DMS114 treated with DMSO at 0.1 percent for 48 hours (cell line): ENCODE results near the gene UBE3C.
A peak's percentile ranks its signal among the peaks of the same experiment; 100 is the strongest.
"Not testable (repeated sequence)": the region's sequence is repeated elsewhere in the genome, so short reads cannot be mapped to it uniquely, and the experiment has no call there.

Experiments
- DNase-seq: peaks from one replicate; lab custom pipeline; 2025; ENCODE audit not compliant: unreplicated experiment; lab: John Stamatoyannopoulos, UW

Gene UBE3C

DNA sequence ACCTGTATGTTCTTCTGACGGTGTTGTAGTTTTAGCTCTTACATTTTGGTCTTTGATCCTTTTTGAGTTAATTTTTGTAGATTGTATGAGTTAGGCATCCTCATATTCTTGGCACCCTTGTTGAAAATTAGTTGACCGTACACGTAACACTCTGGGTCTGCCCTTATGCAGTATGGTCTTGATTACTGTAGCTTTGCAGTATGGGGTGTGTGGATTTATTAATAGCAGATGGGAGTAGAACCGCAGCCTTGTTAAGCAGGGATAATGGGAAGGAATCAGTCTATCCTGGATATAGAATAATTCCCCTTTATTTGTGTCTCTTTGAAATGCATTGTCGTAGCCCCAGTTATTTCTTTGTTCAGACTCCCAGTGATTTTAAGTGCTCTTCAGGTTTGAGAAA, 95.5 kb downstream of the UBE3C start:
- no peak for DNase-seq

DNA sequence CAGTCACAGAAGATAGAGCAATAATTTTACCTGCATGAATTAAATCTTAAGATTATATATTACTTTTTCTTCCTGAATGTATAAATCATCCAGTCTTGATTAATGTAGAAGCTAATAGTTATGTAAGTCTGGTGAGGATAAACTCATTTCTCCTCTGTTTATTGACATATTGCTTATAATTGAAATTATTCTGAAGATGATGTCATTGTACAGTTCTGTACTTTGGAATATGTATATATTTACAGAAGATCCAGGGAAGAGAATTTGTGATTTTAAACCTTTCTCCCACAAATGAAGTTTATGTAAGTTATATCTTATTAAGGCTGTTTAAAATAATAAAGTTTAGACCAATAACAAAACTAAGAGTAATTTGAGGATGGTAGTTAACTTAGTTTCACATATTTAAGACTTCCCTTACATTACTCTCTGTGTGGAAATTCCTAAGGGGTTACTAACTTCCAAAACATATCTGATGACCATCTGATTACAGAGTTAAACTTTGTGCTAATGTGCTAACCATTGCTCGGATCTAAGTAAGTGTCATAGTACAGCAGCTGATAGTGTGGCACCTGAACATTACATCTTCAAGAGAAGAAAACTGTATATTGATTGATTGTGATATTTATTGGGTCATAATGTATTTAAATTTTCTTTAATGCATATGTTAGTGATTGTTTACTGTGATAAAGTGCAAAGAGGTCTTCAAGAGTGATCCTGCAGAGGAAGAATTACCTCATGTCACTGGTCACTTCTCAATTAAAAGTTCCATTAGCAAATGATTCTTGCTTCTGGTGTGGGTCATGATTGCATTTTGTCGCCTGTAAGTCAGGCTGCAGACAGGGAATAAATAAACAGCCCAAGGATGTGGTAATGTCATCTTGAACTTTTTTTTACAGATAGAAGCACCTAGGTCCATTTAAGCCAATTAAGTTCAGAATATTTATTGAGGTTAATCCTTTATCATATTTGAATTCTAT, 96.9 kb downstream of the UBE3C start:
- no peak for DNase-seq

DNA sequence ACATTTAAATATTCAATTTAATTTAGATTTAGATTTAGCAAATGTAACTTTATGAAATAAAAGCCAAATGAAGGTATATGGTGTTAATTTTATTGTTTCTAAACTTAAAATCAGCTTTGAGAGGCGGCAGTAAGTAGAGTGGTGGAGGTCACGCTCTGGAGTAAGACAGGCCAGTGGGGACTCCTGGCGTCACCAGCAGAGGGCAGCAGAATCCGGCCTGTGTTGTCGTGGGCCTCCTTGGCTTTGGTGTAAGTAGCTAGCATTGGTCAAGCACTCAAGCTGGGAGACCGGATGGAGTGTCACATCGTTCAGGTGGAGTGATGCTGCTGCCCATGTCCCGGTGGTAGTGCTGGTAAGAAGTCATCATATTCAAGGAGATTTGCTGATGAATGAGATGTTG, 99.4 kb downstream of the UBE3C start:
- DNase-seq: no peak

DNA sequence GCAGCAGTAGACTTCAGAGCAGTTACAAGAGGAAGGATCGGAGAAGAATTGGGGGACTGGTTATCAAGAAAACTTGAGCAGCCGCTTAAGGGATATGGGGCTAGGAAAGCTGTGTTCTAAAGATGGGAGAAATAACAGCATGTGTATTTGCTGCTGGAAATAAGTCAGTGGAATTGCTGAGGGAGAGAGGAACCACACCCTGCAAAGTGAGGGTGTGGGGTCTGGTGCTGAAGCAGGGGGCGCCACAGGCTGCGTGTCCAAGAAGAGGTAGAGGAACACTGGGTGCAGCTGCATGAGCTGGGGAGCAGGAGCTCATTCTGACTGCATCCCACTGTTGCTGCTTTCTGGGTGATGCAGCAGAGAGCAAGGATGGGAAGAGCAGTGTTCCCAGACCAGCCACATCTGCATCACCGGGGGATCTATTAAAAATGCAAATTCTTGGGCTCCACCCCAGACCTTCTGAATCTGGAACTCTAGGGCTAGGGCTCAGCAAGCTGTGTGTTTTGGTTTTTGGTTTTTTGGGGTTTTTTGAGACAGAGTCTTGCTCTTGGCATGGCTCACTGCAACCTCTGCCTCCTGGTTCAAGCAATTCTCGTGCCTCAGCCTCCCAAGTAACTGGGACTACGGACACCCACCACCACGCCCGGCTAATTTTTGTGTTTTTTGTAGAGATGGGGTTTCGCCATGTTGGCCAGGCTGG, 101.0 kb downstream of the UBE3C start:
- DNase-seq: no peak

DNA sequence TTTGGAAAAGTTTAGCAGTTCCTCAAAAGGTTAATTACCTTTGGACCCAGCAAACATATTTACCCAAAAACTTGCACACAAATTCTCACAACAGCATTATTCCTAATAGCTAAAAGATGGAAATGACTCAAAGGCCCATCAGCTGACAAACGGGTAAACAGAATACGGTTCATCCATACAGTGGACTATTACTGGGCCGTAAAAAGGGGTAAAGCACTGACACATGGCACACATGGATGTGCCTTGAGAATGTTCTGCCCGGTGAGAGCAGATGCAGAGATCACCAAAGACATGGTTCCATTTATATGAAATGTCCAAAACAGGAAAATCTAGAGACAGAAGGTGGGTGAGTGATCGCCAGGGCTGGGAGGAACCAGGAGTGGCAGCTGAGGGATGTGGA, 102.9 kb downstream of the UBE3C start:
- DNase-seq: no peak

DNA sequence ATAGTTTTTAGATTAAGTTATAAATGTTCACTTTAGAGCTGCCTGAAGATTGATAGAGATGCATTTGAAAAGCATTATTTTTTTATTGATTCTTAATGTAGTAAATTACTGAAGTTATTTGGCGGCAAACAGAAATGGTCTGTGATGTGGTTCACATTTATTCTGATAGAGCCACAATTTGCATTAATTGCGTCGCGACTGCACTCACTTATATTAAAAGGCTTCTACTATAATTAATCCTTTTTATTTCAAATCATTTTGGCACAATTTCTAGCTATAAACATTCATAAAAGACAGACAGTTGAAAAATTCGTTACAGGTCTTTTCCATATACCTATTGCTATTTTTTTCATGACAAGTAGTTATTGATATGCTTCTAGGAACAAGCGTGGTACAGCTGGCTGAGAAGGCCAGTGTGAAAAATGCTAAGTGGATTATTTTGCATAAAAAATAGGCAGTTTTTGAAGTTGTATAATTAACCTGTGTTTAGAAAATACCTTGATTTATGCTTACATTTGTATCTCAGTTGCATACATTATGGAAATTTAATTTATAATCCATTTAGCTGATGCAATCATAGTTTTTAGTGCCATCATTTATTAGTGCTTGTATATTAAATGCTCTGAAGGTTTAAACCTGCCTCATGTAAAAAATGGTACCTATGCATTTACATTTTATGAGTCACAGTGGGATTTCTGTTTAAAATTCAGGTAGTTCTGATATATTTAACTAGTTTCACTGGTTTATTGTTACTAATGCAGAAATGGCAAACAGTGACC, 106.0 kb downstream of the UBE3C start:
- no peak for DNase-seq

DNA sequence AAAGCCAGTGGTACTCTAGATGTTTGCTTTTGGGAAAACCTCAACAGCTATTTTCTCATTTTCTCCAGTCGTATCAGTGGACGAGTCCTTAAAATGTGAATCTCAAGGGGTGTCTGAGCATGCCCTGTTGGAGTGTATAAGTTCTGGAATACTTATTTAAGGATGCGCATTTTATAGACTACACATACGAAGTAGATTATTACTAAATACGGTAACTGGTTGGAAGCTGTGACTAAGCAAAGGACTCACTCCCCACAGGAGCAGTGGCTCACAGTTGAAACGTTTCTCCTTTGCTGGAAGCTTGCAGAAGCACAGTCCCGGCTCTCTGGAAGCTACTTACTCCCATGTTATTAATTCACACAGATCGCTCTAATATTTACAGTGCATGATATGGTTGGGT, 107.3 kb downstream of the UBE3C start:
- no peak for DNase-seq

DNA sequence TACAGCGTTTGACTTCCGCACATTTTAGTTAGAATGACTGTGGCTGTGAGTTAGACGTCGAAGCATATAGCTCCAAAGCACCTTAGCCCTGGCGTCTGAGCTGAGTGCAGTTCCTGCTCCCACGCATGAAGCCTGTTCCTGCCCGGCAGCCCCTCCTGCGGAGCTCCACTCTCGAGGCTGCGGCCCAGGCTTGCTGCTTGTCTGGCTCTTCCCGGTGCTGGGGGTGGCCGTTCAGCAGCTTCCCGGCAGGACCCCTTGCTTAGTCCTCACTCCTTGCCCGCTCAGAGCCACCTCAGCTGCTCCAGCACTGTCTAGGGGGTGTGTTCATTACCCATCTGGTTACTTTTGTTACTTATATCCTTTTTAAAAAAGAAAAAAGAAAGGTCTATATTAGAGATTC, 109.9 kb downstream of the UBE3C start:
- DNase-seq: no peak

DNA sequence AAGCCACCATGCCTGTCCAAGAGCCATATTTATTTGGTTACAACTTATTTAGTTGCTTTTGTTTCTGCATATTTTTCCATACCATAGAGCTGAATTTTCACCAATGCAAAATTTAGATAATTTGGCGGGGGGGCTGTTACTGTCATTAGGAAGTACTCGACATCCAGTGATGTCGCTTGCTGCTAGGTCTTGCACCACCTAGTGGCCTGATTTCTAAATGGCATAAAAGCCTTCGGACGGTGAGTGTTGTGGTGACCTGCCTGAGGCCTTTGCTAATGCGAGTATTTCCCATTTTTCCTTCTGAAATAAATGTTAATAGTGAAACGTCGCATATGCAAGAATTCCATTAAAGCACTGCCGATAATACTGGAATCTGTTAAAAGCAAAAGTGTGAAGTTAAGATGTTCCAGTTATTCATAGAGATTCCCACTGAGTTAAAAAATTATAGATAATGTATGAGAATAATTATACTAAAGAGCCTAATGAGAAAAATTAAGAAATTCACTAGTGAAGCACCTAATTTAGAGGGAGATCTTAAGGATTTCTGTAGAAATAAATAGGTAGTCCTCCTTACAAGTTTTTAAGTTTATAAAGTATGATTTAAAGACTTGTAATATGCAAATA, 112.0 kb downstream of the UBE3C start:
- DNase-seq: peak; percentile 23

DNA sequence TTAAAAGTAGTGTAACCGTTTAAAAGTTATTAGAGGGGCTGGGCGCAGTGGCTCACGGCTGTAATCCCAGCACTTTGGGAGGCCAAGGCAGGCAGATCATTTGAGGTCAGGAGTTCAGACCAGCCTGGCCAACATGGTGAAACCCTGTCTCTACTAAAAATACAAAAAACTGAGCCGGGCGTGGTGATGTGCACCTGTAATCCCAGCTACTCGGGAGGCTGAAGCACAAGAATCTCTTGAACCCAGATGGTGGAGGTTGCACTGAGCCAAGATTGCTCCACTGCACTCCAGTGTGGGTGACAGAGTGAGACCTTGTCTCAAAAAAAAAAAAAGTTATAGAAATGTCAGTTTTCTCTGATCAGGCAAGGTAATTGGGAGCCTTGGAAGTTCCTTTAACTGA, 113.1 kb downstream of the UBE3C start:
- DNase-seq: not testable (repeated sequence)

DNA sequence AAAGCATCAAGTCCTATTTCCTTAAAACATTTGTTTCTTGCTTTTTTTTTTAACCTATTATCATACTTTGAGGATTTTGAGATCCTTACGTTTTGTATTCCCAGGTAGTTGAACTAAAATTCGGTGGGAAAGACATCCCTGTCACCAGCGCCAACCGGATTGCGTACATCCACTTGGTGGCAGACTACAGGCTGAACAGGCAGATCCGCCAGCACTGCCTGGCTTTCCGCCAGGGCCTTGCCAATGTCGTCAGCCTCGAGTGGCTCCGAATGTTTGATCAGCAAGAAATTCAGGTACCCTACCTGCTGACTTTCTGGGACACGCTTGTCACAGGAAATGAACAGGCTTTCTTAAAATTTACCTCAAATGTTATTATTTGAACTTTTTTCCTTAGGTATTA, 115.1 kb downstream of the UBE3C start:
- DNase-seq: no peak

DNA sequence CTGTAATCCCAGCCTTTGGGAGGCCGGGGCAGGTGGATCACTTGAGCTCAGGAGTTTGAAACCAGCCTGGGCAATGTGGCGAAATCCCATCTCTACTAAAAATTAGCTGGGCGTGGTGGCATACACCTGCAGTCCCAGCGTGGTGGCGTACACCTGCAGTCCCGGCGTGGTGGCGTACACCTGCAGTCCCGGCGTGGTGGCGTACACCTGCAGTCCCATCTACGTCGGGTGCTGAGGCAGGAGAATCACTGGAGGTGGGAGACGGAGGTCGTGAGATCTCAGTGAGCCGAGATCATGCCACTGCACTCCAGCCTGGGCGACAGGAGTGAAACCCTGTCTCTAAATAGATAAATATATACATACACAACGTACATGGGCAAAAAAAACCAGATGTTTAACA, 116.1 kb downstream of the UBE3C start:
- not testable (repeated sequence) for DNase-seq

DNA sequence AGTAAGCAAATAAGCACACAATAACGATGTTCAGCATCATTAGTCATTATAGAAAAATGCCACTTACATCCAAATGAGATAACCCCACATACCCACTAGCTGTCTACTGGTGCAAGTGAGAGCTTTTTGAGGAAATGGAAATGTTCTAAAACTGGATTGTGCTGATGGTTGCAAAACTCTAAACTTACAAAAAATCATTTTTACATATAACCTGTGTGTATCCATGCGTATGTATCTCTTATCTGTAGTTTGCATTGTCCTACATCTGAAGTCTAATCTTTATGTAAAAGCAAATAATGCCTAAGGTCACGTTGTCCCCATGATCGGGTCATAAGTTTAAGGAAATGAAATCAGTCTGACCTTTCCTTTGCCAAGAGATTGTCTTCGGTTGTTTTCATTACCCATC, 116.5 kb downstream of the UBE3C start:
- DNase-seq: no peak

DNA sequence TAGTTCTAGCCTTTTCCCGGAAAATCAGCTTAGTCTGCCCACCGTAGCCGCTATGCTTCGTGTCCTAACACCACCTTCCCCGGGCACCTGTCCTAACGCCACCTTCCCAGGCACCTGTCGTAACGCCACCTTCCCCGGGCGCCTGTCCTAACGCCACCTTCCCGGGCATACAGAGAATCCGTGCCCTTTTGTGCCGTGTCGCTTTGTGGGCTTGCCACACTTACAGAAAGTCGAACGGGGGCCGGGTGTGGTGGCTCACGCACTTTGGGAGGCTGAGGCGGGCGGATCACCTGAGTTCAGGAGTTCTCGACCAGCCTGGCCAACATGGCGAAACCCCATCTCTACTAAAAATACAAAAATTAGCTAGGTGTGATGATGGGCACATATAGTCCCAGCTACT, 124.4 kb downstream of the UBE3C start:
- no peak for DNase-seq

DNA sequence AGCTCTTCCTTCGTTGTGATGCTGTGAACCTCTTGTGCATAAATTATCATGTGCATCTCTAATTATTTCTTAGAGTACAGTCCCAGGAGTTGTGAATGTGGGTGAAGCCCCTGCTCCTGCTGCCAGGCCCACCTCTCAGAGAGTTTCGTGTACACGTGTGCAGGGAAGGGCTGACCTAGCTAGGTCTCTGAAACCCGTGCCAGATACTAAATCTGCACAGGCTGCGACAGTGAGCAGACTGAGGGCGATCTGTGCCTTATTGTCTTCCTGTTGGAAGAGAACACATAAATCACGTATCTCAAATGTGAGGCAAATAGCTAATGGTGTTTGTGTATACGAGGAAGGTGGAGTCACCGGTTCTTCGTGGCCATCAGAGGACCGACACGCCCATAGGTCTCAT, 126.3 kb downstream of the UBE3C start:
- DNase-seq: no peak

DNA sequence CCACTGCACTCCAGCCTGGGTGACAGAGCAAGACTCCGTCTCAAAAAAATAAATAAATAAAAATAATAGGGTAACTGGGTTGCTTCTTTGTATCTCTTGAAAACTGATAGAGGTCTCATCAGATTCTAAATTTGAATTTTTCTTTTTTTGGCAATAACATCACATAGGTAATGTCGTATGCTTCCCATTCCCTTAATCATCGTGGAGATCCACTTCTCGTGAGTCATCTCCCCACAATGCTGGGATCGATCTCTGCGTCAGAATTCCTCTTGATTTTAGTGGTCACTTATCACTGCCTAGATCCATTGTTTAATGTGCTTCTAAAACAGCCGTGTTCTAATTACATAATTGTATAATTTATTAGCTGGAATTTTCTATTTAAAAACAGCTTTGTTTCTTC, 127.5 kb downstream of the UBE3C start:
- no peak for DNase-seq

DNA sequence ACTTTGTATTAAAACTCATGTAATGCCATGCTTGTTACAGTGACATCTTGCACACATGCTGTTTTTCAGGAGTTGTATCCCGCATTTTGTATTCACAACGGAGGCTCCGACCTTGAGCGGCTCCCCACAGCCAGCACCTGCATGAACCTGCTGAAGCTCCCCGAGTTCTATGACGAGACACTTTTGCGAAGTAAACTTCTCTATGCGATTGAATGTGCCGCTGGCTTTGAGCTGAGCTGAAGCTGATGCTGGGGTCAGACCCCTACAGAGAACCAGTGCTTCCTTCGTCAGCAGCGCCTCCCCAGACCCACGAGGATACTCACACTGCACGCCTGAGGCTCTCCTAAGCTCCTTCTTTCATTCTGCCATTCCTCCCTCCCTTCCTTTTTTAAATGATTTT, 128.8 kb downstream of the UBE3C start:
- no peak for DNase-seq

DNA sequence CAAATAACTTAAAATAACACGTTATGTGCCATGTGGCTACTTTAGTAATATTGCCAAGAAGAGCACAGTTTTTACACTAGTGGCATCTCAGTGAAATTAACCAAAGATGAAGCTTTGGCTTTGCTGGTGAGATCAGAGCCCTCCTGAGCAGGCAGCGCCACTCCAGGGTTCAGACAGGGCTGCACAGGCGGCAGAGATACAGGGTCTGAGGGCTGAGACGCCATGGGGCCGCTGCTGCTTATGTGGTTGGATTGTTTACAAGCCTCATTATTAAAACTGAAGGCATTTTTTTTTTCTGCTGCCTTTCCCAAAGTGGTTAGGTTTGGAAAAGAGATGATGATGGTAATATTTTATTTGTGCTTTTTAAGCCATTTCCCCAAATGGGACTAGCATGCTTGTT, 129.2 kb downstream of the UBE3C start:
- no peak for DNase-seq

DNA sequence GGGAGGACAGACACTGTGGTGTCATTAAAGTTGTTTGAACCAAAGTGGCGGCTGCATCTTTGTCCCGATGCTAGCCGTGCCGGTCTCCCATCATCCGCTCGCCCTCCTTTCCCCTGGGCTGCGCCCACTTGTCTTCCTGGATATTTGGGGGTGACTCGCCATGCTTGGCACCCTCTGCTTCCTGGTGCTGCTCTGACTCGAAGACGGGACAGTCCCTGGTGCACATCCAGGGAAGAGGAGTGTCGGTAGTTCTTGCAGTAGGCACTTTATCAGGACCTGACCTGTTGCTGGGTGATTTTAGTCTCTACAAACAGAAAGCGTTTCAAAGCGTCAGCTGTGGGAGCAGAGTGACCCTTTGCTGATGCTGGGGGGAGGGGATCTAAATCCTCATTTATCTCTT, 129.8 kb downstream of the UBE3C start:
- DNase-seq: no peak

DNA sequence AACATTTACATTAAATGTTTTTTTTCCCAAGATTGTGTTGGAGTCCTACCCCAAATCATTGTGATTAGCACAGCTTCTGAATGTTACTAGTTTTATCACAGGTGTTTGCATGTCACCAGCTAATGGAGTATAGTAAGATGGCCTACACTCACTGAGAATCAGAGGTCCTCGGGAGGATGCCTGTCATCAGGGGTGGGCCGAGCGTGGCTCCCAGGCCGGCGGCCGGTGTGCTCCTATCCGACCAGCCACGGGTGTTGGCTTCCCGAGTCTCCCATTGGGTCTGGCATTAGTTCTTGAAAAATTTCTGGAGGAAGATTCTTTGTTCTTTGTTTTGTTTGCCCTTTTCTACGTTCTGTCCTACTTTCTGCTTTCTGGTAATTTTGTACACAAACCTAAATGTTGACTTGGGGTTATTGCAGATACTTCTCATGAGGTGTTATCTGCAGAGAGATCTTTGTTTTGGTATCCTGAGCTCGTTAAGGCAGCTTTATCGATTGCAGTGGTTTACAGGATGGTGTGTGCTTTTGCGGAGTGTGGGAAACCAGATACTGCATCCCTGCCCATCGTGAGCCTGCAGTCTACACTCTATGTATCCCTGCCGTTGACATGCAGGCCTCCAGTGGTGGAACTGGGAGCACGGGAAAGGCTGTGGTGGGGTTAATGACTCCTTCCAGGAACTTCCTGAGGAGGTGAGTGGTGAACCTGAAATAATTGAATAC, 130.8 kb downstream of the UBE3C start:
- no peak for DNase-seq

DNA sequence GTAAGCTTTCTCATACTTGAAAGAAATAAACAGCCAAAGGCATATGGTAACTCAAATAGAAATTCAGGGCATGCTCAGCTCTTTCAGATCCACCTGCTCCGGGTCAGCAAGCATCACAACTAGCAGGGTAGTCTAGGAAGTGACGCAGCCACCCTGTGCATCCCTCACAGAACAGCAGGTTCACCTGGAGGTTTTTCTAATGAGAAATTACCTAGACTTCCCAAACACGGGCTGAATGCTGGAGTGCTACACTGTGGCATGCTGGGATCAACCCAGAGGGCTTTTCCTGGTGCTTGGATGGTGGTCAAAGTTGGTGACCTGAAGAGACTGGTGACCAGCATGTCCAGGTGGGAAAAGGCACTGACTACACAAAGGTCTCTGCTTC, 131.3 kb downstream of the UBE3C start:
- DNase-seq: no peak
